DND-41 (cell line): ENCODE data around the gene BCL6.

ENCODE experiments used
- CTCF ChIP-seq: IDR thresholded peaks from 2 replicates; pipeline ENCODE4 v1.5.1; 2012; ENCODE audit warnings: borderline replicate concordance, low read length, moderate library complexity, mild to moderate bottlenecking; ENCODE audit not compliant: poor library complexity, severe bottlenecking; ENCODE audit errors: extremely low read depth
- EZH2 ChIP-seq: IDR thresholded peaks from 3 replicates; pipeline ENCODE4 v1.6.1; 2012; ENCODE audit warnings: borderline replicate concordance, low read depth, mild to moderate bottlenecking, moderate library complexity, low read length, inconsistent platforms; ENCODE audit not compliant: severe bottlenecking

GRCh38 chr3:187789872-187790271, 44.6 kb upstream of the BCL6 start:
- no peak for TF ChIP-seq CTCF
- no peak for TF ChIP-seq EZH2
